Measurements from ENCODE around the gene ARFIP1. TPM values are rescaled to one million over a fixed set of nuclear protein-coding genes. Genes with fewer than 3 reads are reported as not detected.

ARFIP1 gene
- total and polyA plus RNA-seq, 2 of the 8 experiments (the other 6 are each of a cell fraction or from before 2014, with no cell fraction given), result 13.5 to 38.0 TPM

DNA sequence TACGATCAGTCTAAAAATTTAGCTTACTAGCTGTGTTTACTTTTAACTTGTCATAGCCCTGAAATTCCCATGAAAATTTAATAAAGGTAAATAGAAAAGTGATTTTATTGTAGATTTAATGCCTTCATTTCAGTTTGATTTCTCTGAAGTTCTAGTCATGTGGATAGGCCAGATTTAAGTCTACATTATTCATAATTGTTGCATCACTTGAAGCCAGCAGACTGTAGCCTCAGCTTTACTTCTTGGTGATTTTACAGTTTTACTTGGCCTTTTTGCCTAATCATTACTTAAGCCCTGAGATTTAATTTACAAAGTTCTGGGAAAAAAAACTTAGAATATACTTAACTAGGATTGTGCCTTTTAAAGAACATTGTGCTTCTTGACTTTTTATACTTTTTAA is 82.9 kb downstream of the ARFIP1 start:
- FAIRE-seq (no peak), DNase-seq (ENCODE audit: low read depth in 1 of 2, low spot score in 2 of 2) (no peak)
- Histone ChIP-seq H4K5ac (ENCODE audit: insufficient read length, low read depth, low read length) (no peak overlapping the region), H2AFZ (ENCODE audit: low read length) (no peak overlapping the region), H2BK5ac (ENCODE audit: low read depth, low read length) (no peak overlapping the region), H3K4me1 (replicated peaks in 1 of 4; ENCODE audit: control insufficient read depth in 3 of 4, insufficient read depth in 4 of 4, low read length in 3 of 4) (peaks cover 0 to 4% (median 0%) of the 10 kb centered on the region in 4 experiments; a peak in 1 of 7 replicates), H2BK20ac (ENCODE audit: low read length) (no peak overlapping the region), H3K23me2 (ENCODE audit: low read depth, low read length) (no peaks in the 10 kb centered on the region), H3K4me2 (ENCODE audit: insufficient read depth in 1 of 2, low read depth in 2 of 2, low read length in 2 of 2) (no peak overlapping the region), H4K20me1 (replicated peaks in 1 of 2; ENCODE audit: control insufficient read depth in 1 of 2, insufficient read depth in 2 of 2, low read length in 2 of 2) (no peaks in the 10 kb centered on the region), H3K36me3 (ENCODE audit: control insufficient read depth in 2 of 4, insufficient read depth in 4 of 4, low read length in 3 of 4) (peaks cover 0 to 10% (median 2%) of the 10 kb centered on the region in 4 experiments; a peak in 4 of 8 replicates), H2BK15ac (ENCODE audit: low read length) (no peak overlapping the region), H3K23ac (ENCODE audit: insufficient read length) (no peak overlapping the region), H3K9ac (replicated peaks in 1 of 4; ENCODE audit: extremely low read depth in 1 of 4, low read depth in 3 of 4, low read length in 3 of 4) (no peak overlapping the region), H3K14ac (ENCODE audit: insufficient read length) (no peak overlapping the region), H4K8ac (ENCODE audit: extremely low read depth, insufficient read depth, low read length) (no peak overlapping the region), H3K4me3 (ENCODE audit: extremely low read depth in 1 of 4, insufficient read depth in 2 of 4, low read depth in 3 of 4, low read length in 4 of 4) (no peak overlapping the region), H2BK120ac (replicated peaks; ENCODE audit: low read depth, low read length) (no peak overlapping the region), H3K27ac (ENCODE audit: low read depth, low read length) (no peak overlapping the region), H3K27me3 (replicated peaks in 1 of 4; ENCODE audit: control insufficient read depth in 3 of 4, extremely low read depth in 1 of 4, insufficient read depth in 3 of 4, low read length in 3 of 4) (no peaks in the 10 kb centered on the region), H3K79me1 (ENCODE audit: low read depth, low read length) (no peaks in the 10 kb centered on the region), H2AK5ac (ENCODE audit: low read depth, low read length) (no peak overlapping the region), H3K79me2 (ENCODE audit: control insufficient read depth in 1 of 2, insufficient read depth in 2 of 2, low read length in 2 of 2) (0 out of 4 replicates have a peak, but pooled peaks cover 0 to 3% of the 10 kb centered on the region in 2 experiments), H3K9me3 (ENCODE audit: insufficient read depth in 2 of 2, low read depth in 1 of 2, low read length in 1 of 2) (peaks cover 0 to 12% of the 10 kb centered on the region in 2 experiments; a peak in 2 of 4 replicates), H3K18ac (ENCODE audit: extremely low read depth, low read length) (no peak overlapping the region), H2BK12ac (ENCODE audit: low read depth, low read length) (no peak overlapping the region), H3K56ac (replicated peaks; ENCODE audit: insufficient read length, low read depth, low read length) (no peak overlapping the region), H3K4ac (replicated peaks; ENCODE audit: insufficient read length, low read depth, low read length) (no peak overlapping the region), H4K91ac (replicated peaks; ENCODE audit: insufficient read length, low read length) (no peak overlapping the region)
- ChIA-PET POLR2A (ENCODE audit: partially characterized antibody) (no interaction called here), CTCF (ENCODE audit: partially characterized antibody) (interaction anchor here (0.6 kb wide), 4 partner anchors 22 to 479 kb away, joined by 3 to 4 read pairs (median 3); no protein-coding TSS in a partner anchor)
- WGBS, 2 experiments (ENCODE audit: extremely low coverage in 1 of 2, insufficient coverage in 1 of 2, insufficient read length in 1 of 2, insufficient replicate concordance in 2 of 2, low coverage in 1 of 2, low lambda C conversion rate in 2 of 2, missing lambda C conversion rate in 1 of 2), result 78% methylated on average over 1 of the region's 1 CpG; no CpG with 5 or more reads in 1 of the 2 experiments
- TF ChIP-seq ASH2L (IDR thresholded peaks at IDR 0.05; ENCODE audit: low read length), result no peak
- no peak for TF ChIP-seq NRF1 (IDR thresholded peaks at IDR 0.05; ENCODE audit: low read depth, low read length)
- no peak for TF ChIP-seq POLR2AphosphoS5 (IDR thresholded peaks at IDR 0.05; ENCODE audit: low read depth, low read length)
